IPS-20b (cell line): Measurements from ENCODE around the gene SFN.

Source experiments
- H3K27ac ChIP-seq: one replicate; pipeline ENCODE4 v1.5.1; 2013; ENCODE audit warnings: low read length
- H3K27me3 ChIP-seq: 2 replicates; pipeline ENCODE4 v1.6.1; 2013; ENCODE audit warnings: mild to moderate bottlenecking, low read length, inconsistent platforms; ENCODE audit not compliant: insufficient read depth
- H3K36me3 ChIP-seq: 2 replicates; pipeline ENCODE4 v1.6.1; 2013; ENCODE audit warnings: low read depth, mild to moderate bottlenecking, inconsistent platforms, low read length, moderate library complexity; ENCODE audit not compliant: insufficient read depth
- H3K4me1 ChIP-seq: 2 replicates; pipeline ENCODE4 v1.6.1; 2013; ENCODE audit warnings: mild to moderate bottlenecking, control low read depth, inconsistent platforms, low read length, moderate library complexity; ENCODE audit not compliant: insufficient read depth
- H3K4me3 ChIP-seq: 2 replicates; pipeline ENCODE4 v1.5.1; 2013; ENCODE audit warnings: mild to moderate bottlenecking, low read length, inconsistent platforms
- H3K9ac ChIP-seq: 2 replicates; pipeline ENCODE4 v1.6.1; 2013; ENCODE audit warnings: low read depth, mild to moderate bottlenecking, inconsistent platforms, low read length, moderate library complexity
- H3K9me3 ChIP-seq: 2 replicates; pipeline ENCODE4 v1.6.1; 2013; ENCODE audit warnings: mild to moderate bottlenecking, low read depth, low read length, inconsistent platforms; ENCODE audit not compliant: insufficient read depth

SFN gene

DNA sequence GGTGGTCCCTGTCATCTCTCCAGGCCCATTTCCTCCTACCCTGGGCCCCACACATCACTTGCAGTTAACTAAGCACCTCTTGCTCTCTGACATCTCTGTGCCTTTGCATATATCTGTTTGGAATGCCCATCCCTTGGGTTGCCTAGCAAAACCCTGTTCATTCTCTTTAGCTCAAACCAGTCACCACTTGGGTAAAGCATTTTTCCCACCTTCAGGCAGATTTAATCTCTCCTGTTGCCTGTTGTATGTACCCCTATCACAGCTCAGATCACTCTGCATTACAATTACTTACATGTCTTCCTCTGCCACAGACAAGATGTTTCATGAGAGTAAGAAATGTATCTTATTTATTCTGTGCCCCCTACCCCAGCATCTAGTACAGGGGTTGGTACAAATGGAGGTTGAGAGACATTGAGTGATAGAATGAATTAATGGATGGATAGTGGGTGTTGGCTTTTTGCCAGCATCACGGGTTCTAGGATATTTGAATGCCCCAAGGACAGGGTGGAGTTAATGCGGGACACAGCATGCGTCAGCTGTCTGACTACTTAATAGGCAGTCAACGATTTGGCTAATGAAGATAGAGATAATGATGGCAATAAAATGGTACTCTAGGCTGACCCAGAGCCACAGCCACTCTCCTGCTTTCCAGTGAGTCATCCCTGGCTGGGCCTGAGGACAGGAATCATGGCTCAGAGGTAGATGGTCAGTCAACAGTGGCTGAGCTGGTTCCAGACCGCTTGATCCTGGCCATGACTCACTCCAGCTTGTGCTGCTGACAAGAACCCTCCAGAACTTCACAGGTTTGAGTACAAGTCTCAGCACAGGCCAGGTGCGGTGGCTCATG is 44.3 kb downstream of the SFN start:
- Histone ChIP-seq H3K9me3 (no peaks in the 10 kb centered on the region), H3K4me1 (no peaks in the 10 kb centered on the region), H3K9ac (no peak overlapping the region), H3K4me3 (no peak overlapping the region), H3K27ac (no peak overlapping the region), H3K27me3 (no peaks in the 10 kb centered on the region), H3K36me3 (no peaks in the 10 kb centered on the region)

DNA sequence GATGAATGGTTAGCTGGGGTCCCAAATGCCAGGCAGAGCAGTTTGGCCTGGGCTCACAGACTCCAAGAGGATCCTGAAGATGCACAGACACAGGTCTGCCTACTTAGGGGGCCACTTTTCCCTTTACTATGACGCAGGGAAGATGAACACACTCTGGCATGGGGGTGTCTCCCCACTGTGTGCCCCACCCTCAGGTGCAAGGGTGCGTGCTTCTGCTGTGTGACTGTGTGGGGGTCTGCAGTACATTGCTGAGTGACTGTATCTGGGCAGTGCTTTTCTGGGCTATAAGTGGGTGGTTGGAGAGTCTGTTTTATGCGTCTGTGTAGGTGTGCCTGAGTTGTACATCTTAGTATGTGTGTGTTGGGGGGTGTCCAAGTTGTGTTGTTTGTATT is 47.0 kb downstream of the SFN start:
- no peak overlapping the region for H3K27ac ChIP-seq
- no peaks in the 10 kb centered on the region for H3K36me3 ChIP-seq
- H3K9me3 ChIP-seq: no peaks in the 10 kb centered on the region
- no peak overlapping the region for H3K9ac ChIP-seq
- H3K4me3 ChIP-seq: no peak overlapping the region
- H3K27me3 ChIP-seq: no peaks in the 10 kb centered on the region
- H3K4me1 ChIP-seq: no peaks in the 10 kb centered on the region

DNA sequence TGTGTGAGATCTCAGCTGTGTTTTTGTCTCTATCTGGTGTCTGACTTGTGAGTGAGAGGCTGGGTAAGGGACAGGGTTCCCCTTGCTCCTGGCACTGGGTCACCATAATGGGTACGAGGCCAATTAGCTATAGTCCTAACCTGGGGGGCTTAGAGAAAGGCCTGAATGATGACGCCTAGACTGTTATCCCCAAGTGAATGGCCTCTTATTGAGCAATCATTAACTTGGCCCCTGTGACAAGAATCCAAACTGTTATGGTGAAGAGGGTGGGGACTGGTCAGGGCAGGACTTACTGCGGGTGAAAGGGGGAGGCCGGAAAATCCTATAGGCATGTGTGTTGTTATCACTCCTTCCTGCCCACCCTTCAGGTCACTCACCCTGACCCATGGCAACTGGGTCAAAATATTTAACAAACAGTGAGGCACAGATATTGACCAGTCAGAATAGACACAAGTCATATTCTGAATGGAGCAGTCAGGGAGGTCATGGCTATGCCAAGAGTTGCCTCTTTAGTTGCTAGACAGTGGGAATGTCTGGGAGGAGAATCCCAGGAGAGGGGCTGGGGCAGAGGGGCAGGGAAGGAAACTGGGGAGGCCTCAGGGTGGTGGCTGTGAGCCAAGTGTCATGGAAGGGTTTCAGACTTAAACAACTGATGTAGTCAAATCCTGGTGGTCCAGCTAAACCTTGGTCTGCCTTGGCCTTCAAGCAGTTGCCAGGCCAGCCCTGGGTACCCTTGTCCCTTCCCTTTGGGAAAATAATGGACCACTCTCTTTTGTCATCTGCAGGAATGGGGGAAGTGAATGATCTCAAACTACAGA is 47.6 kb downstream of the SFN start:
- H3K4me1 ChIP-seq: no peaks in the 10 kb centered on the region
- no peaks in the 10 kb centered on the region for H3K9me3 ChIP-seq
- H3K27me3 ChIP-seq: no peaks in the 10 kb centered on the region
- no peak overlapping the region for H3K9ac ChIP-seq
- H3K36me3 ChIP-seq: no peaks in the 10 kb centered on the region
- H3K4me3 ChIP-seq: no peak overlapping the region
- no peak overlapping the region for H3K27ac ChIP-seq

DNA sequence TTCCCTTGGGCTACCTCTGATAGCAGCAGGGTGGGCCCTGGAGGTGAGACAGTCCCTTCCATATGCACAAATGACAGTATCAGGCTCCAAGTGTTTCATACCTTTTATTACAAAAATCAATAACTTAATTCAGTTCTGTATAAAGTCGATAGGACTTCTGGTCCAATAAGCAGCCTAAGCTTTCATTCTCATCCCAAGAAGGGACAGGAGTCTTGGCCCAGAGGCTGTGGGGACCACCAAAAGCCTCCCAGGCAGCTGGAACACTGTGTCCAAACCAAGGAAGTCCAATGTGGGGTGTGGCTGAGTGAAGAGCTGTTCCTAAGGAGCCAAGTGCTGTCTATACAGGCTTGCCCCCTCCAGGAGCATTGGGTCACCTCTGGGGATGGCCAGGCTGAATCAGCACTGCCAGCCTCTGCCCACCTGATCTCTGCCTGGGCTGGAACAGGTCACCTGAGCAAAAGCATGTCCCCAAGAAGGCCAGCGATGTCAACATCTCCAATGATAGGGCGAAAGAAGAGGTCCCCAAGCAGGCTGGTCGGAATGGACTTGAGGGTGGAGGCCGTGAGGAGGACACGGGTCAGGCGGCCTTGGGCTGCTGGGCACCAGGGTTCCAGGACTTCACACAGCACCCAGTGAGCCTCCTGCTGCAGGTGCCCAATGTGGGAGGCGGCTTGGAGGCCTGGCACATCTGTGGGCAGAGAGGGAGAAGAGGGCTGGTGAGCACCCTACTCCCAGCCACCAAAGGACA is 48.6 kb downstream of the SFN start:
- Histone ChIP-seq H3K4me1 (no peaks in the 10 kb centered on the region), H3K27me3 (no peaks in the 10 kb centered on the region), H3K27ac (no peak overlapping the region), H3K4me3 (no peak overlapping the region), H3K36me3 (no peaks in the 10 kb centered on the region), H3K9me3 (no peaks in the 10 kb centered on the region), H3K9ac (no peak overlapping the region)

DNA sequence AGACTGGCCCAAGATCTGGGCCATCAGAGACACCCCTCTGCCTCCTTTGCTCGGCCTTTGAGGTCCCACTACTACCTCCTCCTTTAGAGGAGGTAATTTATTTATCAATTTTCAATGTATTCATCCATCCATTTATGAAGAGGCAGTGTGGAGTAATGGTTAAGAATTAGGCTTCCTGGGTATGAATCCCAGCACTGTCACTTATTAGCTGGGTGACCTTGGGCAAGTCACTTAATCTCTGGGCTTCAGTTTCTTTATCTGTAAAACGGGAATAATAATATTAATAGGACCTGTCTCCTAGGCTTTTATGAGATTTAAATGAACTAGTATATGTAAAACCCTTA is 49.2 kb downstream of the SFN start:
- Histone ChIP-seq H3K4me1 (no peaks in the 10 kb centered on the region), H3K4me3 (no peak overlapping the region), H3K9ac (no peak overlapping the region), H3K36me3 (no peaks in the 10 kb centered on the region), H3K27me3 (no peaks in the 10 kb centered on the region), H3K9me3 (no peaks in the 10 kb centered on the region), H3K27ac (no peak overlapping the region)

DNA sequence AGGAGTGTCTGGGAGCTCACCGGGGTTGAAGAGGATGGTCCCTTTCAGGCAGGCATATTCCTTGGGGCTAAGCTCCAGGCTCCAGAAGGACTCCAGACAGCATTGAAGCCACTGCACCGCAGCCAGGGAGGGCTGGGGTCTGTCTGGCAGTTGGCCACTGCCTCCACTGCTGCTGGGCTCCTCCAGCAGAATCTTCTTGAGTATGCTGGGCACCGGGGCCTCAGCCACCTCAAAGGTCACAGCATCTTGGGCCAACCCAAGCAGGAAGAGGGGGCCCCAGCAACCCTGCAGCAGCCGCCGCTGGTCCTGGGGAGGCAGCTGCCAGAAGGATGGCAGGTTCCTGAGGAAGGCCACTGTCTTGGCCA is 50.4 kb downstream of the SFN start:
- no peaks in the 10 kb centered on the region for H3K36me3 ChIP-seq
- no peak overlapping the region for H3K4me3 ChIP-seq
- H3K9ac ChIP-seq: no peak overlapping the region
- H3K9me3 ChIP-seq: no peaks in the 10 kb centered on the region
- no peak overlapping the region for H3K27ac ChIP-seq
- H3K4me1 ChIP-seq: no peaks in the 10 kb centered on the region
- no peaks in the 10 kb centered on the region for H3K27me3 ChIP-seq
